ENCODE measurements around the gene TMEM231.
"Not testable (repeated sequence)": the region's sequence is repeated elsewhere in the genome, so short reads cannot be mapped to it uniquely, and the experiment has no call there.

TMEM231 gene

DNA sequence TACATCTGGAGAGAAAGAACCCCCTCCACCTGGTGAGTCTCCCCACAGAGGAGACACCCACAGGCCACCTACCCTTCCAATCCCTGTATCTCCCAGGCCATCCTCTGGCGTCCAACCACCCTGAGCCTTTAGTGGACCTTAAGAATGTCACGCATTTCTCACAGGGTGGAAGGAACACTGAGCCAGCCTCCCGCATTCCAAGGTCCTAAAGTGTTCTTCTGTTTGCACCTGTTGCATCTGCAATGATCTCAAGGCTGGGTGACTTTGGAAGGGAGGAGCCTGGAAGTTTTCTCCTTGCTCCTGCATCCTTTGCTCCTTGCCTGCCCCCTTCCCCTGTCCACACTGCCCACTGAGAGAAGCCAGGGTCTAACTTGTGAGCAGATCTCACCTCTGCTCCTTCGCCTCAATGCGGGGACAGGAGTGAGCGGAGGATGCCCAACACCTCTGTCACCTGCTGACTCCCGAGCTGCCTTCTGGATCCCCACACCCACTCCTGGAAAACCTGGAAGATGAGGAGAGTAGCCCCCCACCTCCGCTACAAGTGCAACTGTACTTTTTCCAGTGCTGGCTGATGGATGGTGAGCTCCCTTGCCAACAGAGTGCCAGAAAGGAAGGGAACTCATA lies 23.8 kb downstream of the TMEM231 start:
- no peak for DNase-seq (ENCODE audit: low read depth)

- DNase-seq (ENCODE audit: low read depth), result no peak
These were observed 26.1 kb downstream of the TMEM231 start for GRCh38 chr16:75529959-75530358.

DNA sequence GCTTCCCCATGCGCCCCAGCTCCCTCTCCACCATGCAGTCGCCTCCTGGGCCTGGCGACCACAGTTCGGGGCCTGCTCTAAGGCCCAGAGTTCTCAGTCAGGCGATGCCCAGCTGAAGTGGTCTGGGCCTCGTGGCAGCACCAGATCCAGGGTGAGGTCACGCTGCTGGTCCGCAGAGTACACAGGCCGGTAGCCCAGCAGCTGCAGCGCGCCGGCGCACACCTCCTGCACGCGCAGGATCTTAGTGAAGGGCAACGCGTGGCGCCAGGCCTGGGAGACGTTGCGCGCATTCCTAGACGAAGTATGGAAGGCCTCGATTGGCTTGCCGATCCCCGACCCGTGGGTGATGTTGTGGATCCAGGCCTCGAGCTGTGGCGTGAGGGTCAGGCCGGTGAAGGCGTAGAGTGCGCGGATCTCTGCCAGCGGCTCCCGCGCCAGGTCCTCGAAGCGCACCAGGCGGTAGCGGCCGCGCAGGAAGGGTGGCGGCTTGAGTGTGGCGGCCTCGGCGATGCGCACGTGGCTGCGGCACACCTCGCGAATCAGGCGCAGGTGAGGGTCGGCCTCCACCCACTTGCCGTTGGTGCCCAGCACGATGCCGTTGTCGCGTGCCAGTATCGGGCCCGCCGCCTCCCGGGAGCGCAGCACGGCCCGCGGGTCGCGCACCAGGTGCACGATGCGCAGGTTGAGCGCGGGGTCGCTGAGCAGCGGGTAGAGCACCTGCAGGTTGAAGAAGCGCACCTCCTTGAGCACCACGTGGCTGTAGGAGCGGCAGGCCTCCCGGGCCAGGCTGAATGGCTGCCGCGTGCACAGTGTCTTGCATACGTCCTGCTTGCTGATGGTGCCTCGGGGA lies 26.8 kb downstream of the TMEM231 start:
- DNase-seq (ENCODE audit: low read depth), result no peak

DNA sequence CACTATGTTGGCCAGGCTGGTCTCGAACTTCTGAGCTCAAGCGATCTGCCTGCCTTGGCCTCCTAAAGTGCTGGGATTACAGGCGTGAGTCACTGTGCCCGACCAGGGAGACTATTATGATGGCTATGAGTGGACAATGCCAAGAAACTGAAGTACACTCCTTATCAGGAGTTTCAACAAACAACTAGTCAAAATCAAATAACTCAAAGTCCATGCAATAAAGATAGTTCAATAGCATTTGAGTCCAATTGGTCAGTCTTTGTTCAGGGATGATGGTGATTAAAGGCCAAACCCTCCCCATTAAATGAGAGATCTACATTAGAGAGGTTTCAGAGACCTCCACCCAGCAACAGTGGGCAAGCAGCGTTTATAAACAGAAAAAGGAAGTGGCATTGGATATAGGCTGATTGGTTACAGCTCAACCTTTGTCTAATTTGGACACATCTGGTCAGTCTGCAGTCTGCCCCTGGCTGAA lies 28.2 kb downstream of the TMEM231 start:
- DNase-seq (ENCODE audit: low read depth), result no peak

- no peak for DNase-seq (ENCODE audit: low read depth)
These were observed 29.8 kb downstream of the TMEM231 start for GRCh38 chr16:75526032-75526790.

- DNase-seq (ENCODE audit: low read depth), result no peak
These were observed 36.9 kb downstream of the TMEM231 start for GRCh38 chr16:75519175-75519574.

DNA sequence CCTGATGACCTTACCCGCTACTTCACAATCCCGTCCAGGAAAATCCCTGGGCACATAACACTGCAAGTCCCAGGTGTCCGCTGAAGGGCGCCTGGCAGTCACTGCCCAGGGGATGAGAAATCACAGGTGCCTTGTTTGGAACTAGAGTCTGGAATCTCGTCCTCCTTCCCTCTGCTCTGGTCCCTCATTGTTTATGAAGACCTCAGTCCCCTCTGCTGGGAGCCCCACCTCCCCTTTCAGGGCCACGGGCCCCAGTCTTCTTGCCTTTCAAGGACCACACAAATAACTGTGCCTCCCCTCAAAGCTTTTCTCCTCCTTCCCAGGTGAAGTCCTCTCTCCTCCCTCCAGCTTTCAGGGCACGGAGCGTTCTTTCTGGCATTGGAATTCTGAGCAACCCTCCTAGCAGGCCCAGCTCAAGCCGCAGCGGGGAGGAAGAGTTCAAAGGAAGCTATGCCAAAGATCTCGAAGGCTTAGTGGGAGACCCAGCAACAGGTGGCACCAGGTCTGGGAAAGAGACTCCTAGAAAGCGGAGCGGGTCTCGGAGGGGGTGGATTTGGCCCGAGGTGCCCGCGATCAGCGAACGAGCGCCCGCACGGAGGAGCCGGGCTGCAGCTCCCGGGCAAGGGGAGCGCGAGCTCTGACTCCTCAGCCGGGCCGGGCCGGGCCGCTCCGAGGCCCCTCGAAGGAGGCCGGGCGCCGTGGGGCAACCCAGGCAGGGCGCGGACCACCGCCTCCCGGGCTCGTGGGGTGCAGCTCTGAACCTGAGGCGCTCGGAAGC lies 39.7 kb downstream of the TMEM231 start:
- not testable (repeated sequence) for DNase-seq (ENCODE audit: low read depth)

GRCh38 chr16:75514296-75514695 lies 41.8 kb downstream of the TMEM231 start:
- DNase-seq (ENCODE audit: low read depth), result no peak

DNA sequence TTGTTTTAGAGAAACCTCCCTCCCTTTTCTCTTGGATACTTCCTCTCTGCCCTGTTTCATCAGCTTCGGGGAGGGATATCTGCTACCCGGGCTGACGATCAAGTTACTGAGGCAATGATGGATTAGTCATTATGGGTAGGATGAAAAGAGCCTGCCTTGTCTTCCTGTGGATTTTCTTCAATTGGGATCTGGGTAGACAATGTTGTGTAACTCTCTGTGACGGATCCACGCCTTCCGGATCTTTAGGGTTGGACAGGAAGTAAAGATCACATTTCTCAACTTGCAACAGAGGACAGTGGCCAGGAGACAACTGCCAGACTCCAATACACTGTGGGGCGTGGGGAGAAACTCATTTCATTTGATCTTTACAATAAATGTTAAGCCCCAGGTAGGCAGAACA lies 49.5 kb downstream of the TMEM231 start:
- DNase-seq (ENCODE audit: low read depth), result peak; percentile 39

DNA sequence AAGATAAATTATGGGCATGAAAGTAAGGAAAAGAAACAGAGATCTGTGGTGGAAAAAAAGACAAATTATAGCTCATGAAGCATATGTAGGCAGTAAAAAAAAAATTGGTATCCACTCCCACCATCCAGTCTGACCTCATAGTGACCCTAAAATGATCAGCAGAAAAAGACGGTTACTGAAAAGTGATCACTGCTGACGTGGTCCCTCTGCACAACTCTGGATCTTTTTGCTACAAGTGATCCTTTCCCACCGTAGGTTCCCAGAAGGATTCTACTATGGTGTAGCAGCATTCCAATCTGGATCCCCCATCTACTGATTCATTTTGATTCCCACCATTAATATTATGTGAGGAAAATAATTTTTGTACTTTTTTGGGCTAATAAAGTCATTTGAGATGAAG lies 49.9 kb downstream of the TMEM231 start:
- DNase-seq (ENCODE audit: low read depth), result no peak

GRCh38 chr16:75503801-75504200 lies 52.3 kb downstream of the TMEM231 start:
- no peak for DNase-seq (ENCODE audit: low read depth)

DNA sequence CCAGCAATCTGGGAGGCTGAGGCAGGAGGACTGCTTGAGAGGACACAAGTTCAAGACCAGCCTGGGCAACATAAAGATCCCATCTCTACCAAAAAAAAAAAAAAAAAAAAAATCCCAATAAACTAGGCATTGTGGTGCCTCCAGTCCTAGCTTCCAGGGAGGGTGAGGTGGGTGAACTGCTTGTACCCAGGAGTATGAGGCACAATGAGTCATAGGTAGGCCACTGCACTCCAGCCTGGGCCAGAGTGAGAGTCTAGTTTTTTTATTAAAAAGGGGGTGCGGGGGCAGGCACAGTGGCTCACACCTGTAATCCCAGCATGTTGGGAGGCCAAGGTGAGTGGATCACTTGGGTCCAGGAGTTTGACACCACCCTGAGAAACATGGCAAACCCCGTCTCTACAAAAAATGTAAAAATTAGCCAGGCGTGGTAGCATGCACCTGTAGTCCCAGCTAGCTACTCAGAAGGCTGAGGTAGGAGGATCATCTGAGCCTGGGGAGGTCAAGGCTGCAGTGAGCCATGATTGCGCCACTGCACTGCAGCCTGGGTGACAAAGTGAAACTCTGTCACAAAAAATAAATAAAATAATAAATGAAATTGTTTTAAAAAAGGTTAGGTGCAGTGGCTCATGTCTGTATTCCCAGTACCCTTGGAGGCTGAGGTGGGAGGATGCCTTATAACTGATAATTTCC lies 53.0 kb downstream of the TMEM231 start:
- no peak for DNase-seq (ENCODE audit: low read depth)

DNA sequence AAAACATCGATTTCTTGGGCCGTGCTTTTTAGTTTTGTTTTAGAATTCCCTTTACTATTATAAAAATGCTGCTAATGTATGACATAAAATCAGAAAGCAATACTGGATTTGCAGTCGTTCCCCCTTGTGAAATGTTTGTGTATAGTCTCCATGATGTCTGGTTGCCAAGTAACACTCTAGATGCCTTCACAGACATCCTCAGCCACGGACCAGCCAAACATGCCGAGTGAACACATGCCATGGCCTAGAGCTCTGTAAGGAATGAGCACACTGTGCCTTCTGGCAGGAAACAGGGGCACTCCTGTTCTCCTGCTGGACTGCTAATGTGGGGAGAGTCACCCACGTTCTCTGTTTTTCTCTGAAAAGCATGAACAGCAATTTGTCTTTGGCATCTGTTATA lies 54.2 kb downstream of the TMEM231 start:
- DNase-seq (ENCODE audit: low read depth), result not testable (repeated sequence)

- DNase-seq (ENCODE audit: low read depth), result no peak
These were observed 54.7 kb downstream of the TMEM231 start for GRCh38 chr16:75501359-75501758.

DNA sequence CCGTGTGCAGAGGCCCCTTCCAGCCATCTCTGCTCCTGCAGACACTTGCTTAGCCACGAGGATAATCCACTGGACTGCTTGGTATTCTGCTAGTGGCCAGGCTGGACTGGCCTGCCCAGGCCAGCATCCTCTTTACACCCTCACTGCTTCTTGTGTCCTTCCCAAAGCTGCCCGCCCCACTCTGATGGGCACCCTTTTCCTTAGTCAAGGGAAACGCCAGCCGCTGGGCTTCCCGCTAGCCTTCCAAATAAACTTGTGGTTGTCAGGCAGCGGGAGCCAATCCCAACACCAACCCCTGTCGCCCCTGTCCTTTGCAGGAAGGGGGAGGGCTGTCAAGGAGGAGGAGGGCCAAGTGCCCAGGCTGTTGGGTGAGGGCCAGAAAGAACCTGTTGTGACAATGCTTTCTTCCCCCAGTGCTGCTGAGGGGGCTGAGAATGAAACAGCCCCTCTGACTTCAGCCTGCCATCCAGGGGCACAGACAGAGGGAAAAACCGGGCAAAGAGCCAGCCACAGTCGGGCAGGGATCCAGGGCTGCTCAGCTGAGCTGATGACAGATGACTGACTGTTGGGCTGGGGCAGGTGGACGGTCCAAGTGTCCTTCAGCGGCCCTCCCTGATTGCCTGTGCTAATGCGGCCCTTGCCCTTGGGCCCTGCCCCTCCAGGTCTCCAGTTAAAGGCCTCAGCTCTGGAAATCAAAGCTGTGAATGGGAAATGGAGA lies 57.3 kb downstream of the TMEM231 start:
- DNase-seq (ENCODE audit: low read depth), result not testable (repeated sequence)

DNA sequence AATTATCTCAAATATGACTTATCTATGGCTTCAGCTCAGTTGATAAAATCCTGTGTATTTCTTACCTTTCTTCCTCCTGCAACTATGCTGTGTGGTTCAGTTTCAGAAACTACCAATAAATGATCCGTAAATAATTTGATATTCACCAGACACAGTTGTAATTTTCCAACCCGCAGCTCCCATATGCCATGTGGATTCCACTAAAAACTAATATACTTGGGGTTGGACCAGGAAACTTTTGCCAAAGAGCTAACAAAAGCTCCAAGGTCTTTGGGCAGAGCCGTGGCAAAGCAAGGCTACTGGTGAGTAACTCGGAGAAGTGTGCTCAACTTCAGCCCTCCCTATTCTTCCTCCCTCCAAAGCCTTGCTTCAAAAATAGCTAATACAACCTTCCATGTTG lies 58.5 kb downstream of the TMEM231 start:
- DNase-seq (ENCODE audit: low read depth), result no peak

- DNase-seq (ENCODE audit: low read depth), result no peak
These were observed 60.9 kb downstream of the TMEM231 start, which contains the start of gene CHST6 for GRCh38 chr16:75495076-75495674. CHST6 (minus strand) TSS chr16:75495441; CDS start chr16:75479828, 15,613 bp downstream.

- no peak for DNase-seq (ENCODE audit: low read depth)
These were observed 61.4 kb downstream of the TMEM231 start for GRCh38 chr16:75494661-75495075.

- no peak for DNase-seq (ENCODE audit: low read depth)
These were observed 61.9 kb downstream of the TMEM231 start for GRCh38 chr16:75494184-75494583.

DNA sequence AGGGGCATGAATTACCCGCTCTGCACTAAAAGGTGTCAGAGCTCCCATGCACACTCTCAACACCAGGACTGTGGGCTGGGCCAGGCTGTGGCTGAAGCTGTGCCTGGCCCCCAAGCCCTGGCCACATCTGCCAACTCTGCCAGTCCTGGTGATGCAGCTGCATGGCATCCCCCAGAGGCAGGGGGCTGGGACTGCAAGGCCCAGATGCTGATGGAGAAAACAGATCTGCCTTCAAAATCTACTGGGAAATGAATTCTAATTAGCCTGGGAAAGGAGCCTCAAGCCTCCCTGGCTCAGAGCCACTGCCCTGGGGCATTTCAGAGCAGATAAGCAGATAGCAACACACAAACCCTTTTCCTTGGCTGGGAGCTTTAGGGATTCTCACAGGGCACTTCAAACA lies 64.2 kb downstream of the TMEM231 start:
- DNase-seq (ENCODE audit: low read depth), result no peak
